HK-2 (cell line): ENCODE data around the gene PARP11.

Experiments
- DNase-seq: peaks from one replicate; pipeline ENCODE4 v3.0.0-alpha.2; 2018; ENCODE audit not compliant: unreplicated experiment

Gene PARP11

DNA sequence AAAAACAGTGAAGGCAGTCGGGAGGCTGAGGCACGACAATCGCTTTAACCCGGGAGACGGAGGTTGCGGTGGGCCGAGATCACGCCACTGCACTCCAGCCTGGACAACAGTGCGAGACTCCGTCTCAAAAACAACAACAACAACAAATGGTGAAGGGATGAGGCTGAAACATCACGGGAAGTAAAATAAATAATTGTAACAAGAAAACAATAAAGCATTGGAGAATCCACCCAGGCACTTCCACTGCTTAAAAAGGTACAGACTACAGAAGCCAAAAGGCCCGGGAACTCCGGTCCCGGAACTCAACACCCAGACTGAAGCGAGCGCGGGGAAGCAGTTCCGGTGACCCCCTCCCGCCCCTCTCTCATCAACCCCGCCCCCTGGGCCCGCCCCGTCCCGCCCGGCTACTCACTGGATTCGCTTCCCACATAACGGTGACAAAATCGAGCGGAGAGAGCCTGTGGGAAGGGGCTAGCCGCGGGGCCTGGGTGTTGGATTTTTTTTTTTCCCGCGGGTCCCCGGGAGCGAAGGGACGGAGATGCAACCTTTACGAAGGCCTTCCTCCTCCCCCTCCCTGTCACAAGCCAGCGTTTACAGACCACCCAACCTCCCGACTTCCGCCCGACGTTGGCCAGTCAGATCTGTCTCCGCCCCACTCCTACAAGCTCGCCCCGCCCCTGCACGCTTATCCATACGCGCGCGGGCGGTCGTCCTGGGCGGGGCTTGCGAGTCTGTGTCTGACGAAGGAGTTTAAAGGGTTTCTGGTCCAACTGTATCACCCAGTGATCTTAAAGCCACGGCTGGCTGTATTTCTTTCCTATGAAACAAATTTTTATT, at the start of gene PARP11:
Gene PARP11, minus strand, starts transcription at position 600 of the 837 bp plus-strand sequence. Its CDS starts 170 bp downstream, at position 430.
- DNase-seq = peak; percentile 91

- no peak for DNase-seq
Observed at GRCh38 chr12:3922033-3922432, 48.8 kb upstream of the PARP11 start.

- no peak for DNase-seq
Observed at GRCh38 chr12:3921526-3921925, 48.3 kb upstream of the PARP11 start.

DNA sequence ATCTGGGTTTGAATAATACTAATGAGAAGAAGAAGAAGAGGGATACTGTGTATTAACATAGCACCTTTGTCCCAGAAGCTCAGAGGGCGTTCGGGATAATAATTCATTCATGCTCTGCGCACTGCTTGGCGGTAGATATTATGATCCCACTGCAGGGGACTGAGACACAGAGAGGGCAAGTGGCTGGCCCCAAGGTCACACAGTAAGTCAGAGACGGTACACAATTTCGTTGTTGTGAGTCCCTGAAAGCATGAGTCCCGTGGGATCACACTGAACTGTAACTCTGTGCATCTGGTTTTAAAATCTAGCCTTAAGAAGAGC, 47.9 kb upstream of the PARP11 start:
- no peak for DNase-seq

DNA sequence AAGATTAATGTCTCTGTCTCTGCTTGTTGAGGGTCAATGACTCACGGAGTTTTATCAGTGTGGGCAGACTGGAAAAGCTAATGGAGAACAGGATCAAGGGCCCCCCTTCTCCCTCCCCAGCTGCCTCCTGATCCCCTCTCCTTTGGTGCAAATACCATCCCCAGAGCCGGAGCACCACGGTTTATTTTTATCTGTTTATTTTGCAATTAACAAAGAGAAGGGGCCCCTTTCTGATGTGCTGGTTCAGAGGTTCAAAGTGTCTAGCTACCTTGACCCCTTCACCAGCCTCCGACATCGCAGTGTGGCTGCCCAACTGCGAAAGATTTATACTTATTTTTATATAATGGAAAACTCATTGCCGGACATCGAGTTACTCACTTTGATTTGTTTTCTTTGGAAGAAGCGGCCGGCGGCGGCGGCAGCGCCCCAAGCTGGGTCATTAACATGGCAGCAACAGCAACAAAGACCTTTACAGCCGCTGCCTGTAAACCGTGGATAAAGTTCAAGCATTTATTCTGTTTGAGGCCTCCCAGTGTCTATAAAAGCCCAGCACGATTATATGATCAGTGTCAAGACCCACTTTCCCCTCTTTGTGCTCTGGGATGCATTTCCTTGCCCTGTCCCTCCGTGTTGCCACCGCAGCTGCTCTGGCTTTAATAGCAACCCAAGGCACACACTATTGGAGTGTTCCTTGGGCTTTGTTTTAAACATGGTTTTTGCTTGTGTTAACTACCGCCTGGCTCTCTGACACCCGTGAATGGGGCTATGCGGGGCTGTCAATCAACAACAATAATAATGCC, 47.4 kb upstream of the PARP11 start:
- DNase-seq = no peak

- no peak for DNase-seq
Observed at GRCh38 chr12:3913278-3913677, 40.1 kb upstream of the PARP11 start.

DNA sequence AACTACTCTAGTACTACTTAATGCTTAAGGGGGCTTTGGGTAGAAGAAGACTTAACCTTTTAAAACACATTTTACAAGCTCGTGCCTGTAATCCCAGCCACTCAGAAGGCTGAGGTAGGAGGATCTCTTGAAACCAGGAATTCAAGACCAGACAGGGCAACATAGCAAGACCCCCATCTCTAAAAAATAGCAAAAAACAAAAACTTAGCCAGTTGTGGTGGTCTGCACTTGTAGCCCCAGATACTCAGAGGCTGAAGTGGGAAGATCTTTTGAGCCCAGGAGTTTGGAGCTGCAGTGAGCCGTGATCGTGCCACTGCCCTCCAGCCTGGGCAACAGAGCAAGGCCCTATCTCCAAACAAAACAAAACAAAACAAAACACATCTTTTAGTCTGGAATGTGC, 39.7 kb upstream of the PARP11 start:
- no peak for DNase-seq

DNA sequence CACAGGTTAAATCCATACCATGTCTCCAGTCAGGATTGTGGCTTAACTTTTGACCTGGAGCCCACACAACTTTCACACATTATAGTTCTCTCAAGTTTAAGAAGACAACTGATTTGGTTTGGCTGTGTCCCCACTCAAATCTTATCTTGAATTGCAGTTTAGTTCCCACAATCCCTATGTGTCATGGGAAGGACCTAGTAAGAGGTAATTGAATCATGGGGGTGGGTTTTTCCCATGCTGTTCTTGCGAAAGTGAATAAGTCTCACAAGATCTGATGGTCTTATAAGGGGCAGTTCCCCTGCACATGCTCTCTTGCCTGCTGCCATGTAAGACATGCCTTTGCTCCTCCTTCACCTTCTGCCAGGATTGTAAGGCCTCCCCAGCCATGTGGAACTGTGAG, 38.2 kb upstream of the PARP11 start:
- DNase-seq = no peak

GRCh38 chr12:3905664-3906063, 32.5 kb upstream of the PARP11 start:
- no peak for DNase-seq

DNA sequence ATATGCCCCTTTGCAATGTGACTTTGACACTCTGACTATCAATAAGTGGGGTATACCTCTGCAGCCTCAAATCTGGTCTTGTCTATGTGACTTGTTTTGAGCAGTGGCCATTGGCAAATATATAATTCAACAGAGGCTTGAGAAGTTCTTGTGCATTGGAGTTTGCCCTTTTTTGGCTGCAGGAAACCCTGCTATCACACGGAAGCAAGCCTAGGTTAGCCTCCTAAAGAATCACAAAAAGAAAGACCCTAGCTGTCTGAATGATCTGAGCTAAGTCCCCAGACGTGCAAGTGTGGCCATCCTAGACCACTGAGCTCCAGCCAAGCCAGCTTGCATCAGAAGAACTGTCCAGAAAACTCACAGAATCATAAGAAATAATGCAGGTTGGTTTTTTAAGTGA, 31.8 kb upstream of the PARP11 start:
- DNase-seq = no peak

DNA sequence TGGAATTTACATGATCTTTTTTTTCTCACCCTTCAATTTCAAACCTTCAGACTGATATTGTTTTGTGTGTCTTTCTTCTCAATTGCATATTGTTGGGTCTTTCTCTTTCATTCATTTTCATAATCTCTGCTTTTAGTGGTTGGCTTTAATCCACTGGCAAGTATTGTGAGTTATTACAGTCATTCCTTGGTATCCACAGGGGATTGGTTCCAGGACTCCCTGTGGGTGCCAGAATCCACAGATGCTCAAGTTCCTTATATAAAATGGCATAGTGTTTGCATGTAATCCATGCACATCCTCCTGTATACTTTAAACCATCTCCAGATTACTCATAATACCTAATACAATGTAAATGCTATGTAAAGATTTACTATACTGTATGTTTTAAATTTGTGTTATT, 29.7 kb upstream of the PARP11 start:
- DNase-seq = no peak

DNA sequence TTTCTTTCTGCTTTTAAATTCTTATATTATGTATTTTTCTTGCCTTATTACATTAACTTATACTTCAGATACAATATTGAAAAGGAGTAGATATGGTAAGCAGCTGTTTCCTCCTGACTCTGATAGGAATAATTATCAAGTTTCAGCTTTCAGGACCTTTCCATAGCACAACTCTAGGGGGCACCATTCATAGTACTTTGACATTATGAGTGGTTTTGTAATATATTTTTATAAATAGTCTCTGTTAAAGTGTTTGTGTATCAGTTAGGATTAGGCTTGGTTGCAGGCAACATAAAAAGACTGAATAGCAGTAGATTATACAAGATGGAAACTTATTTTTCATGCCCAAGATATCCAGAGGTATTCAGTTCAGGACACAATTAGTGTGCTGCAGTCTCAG, 27.9 kb upstream of the PARP11 start:
- no peak for DNase-seq

DNA sequence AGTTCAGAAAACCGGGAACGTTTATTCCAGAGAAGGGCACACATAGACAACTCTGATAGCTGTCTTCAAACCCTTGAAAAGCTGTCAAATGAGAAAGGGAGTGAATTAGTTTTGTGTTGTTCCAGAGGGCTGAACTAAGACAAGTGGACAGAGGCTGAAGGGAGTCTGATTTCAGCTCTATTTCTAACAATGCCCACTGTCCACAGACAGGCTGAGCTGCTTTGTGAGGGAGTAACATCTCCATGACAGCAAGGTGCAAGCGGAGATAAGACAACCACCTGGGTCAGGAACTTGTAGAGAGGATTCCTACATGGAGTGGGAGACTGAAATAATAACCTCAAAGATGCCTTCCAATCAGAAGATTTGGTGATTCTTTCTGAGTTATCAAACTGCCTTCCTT, 25.6 kb upstream of the PARP11 start:
- DNase-seq = no peak

GRCh38 chr12:3897371-3897971, 24.3 kb upstream of the PARP11 start:
- DNase-seq = no peak

- DNase-seq = no peak
Observed at GRCh38 chr12:3896801-3897351, 23.7 kb upstream of the PARP11 start.

- DNase-seq = no peak
Observed at GRCh38 chr12:3896356-3896755, 23.2 kb upstream of the PARP11 start.

DNA sequence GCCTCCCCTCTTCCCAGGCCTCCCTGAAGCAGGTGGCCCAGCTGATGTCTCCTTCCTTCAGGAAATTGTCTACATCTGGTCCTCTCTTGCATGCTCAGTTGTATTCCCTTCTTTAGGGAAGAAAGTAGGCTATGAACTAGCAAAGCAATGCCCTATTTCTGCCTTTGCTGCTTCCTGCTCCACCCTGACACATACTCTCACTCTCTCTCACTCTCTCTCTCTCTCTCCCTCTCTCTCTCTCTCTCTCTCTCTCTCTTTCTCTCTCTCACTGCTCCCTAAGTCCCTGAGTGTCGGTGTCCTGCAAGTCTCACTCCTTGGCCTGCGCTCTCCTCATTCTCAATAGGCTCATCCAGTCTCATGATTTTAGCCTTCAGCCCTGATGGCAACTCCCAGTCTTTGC, 19.4 kb upstream of the PARP11 start:
- no peak for DNase-seq

GRCh38 chr12:3891201-3891600, 18.0 kb upstream of the PARP11 start:
- no peak for DNase-seq

DNA sequence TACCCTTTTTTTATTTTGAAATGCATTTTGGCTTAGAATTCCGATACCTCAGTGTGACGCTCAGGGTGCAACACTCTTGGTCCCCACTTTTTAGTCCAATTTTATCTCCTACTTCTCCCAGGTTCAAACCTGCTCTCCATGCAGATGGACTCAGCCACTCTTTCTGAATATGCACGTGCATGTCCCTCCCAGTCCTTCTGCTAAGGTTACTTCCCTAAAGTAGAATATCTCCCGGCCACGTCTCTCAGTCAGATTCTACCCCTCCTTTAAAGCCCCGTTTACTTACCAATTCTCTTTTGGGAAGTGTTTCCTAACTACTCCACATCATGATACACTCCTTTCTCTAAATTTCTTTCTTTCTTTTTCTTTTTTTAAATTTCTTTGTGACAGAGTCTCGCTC, 15.5 kb upstream of the PARP11 start:
- no peak for DNase-seq

DNA sequence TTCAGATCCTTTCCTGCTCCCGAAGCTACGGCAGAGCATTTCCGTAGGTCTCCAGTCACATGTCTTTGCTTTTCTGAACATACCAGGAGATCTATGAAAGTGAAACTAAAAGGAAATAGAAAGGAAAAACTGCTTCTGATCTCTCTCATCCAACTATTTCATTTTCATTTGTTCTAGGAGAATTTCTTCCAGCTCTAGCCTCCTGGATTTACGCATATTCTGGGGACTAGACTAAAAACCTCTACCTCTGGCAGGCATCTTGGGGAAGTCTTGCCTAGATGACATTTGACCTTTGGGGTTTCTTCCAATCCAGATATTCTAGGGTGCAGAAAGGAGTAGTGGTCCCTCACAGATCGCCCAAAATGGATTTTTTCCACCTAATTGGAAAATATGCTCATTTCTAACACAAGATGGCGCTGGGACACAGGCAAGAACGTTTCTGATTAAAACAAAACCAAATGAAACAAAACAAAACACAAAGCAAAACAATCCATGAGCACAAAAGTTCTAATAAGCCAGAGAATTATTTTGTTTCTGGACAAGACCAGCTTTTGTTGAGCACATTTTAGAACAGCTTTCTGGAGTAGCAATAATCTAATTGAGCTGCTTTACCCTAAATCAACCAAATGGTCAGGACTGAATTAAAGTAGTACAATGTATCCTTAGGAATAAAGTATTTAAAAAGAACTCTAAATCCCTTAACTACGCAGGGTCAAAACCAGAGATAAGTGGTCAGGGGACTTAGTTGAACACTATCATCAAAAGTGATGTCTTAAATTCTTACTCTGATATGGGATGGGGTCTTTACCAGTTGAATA, 12.3 kb upstream of the PARP11 start:
- DNase-seq = no peak

DNA sequence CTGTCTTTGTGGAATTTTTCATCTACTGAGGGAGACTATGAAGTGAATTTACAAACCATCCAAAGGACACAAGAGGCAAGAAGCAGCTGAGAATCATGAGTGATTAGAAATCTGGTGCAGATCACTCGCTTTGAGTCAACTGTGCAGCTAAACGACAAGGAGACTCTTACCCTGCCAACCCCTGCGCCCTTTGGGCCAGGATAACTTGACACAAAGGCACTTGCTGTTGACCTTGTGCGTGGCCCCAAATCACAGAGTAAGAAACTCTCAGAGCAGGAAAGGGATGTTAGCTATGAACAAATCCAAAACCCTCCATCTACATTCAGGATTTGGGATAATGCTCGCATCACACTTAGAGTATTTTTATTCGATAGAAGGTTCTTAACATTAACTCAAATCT, 11.5 kb upstream of the PARP11 start:
- no peak for DNase-seq
